Spleen (tissue), 7 donors: ENCODE measurements around the gene APOL3.

Experiments
- CTCF ChIP-seq, 11 experiments: fragments of 200-600 bp in 7 of 11; fragments of 450-650 bp in 4 of 11; sonication (generic) in 4 of 11; IDR thresholded peaks in 8 of 11; conservative IDR thresholded peaks in 3 of 11; 1 replicate in 7 of 11; 2 replicates in 4 of 11; pipeline versions ENCODE4 v1.4.0 to v1.8.0; 2016 to 2021; ENCODE audit warnings: antibody characterized with exemption in 11 of 11, inconsistent platforms in 4 of 11, mild to moderate bottlenecking in 1 of 11
- POLR2A ChIP-seq, 3 donors: fragments of 450-650 bp; IDR thresholded peaks; one replicate each; pipeline ENCODE4 v1.5.1; 2017; ENCODE audit warnings: antibody characterized with exemption in 3 of 3, mild to moderate bottlenecking in 1 of 3
- POLR2AphosphoS5 ChIP-seq, 3 donors: sonication (generic); formaldehyde crosslinking; IDR thresholded peaks; one replicate each; pipeline ENCODE4 v1.5.1; 2017; ENCODE audit warnings: antibody characterized with exemption in 3 of 3
- donor health status: DM: no; HTN: no; CAD: no; lungs with moderate emphysema.
- donor health status: DM: no; HTN: no; CAD: no.
- donor health status: DM: no; HTN: no; CAD: no.

GRCh38 chr22:36134182-36134581 lies 26.4 kb downstream of the APOL3 start:
- TF ChIP-seq CTCF (IDR thresholded peaks at IDR 0.05 in 8 of 11, conservative IDR thresholded peaks at IDR 0.05 in 3 of 11) (no peak), POLR2A (IDR thresholded peaks at IDR 0.05) (no peak), POLR2AphosphoS5 (IDR thresholded peaks at IDR 0.05) (no peak)
